DOHH2 (cell line): ENCODE results near the gene AKT2.

Experiments
- H3F3A ChIP-seq: fragments of 200-600 bp; sonication (generic), shearing (Covaris generic); 2 replicates; pipeline ENCODE4 v1.6.0; 2016; ENCODE audit warnings: antibody characterized with exemption, mild to moderate bottlenecking; ENCODE audit not compliant: control insufficient read depth, insufficient read depth
- H3K27ac ChIP-seq: fragments of 200-600 bp; sonication (generic); 2 replicates; pipeline ENCODE4 v1.5.1; 2014; ENCODE audit warnings: low read depth, mild to moderate bottlenecking, low read length, moderate library complexity
- H3K27me3 ChIP-seq: fragments of 200-600 bp; sonication (generic); 2 replicates; pipeline ENCODE4 v1.6.1; 2014; ENCODE audit warnings: mild to moderate bottlenecking, low read length, mixed read lengths; ENCODE audit not compliant: control insufficient read depth
- H3K36me3 ChIP-seq: fragments of 200-600 bp; sonication (generic); 2 replicates; pipeline ENCODE4 v1.6.1; 2014; ENCODE audit warnings: mild to moderate bottlenecking, low read length, moderate library complexity, mixed read lengths; ENCODE audit not compliant: control insufficient read depth
- H3K4me1 ChIP-seq: fragments of 200-600 bp; sonication (generic); 2 replicates; pipeline ENCODE4 v1.6.1; 2014; ENCODE audit warnings: mild to moderate bottlenecking, low read length, mixed read lengths; ENCODE audit not compliant: control insufficient read depth
- H3K4me2 ChIP-seq: fragments of 200-600 bp; sonication (generic); 2 replicates; pipeline ENCODE4 v1.6.0; 2014; ENCODE audit warnings: mild to moderate bottlenecking, low read length, moderate library complexity
- H3K4me3 ChIP-seq: fragments of 200-600 bp; sonication (generic); 2 replicates; pipeline ENCODE4 v1.5.1; 2014; ENCODE audit warnings: mild to moderate bottlenecking, low read length, mixed read lengths
- H3K79me2 ChIP-seq: fragments of 200-600 bp; sonication (generic); 2 replicates; pipeline ENCODE4 v1.6.1; 2014; ENCODE audit warnings: mild to moderate bottlenecking, low read length, mixed read lengths; ENCODE audit not compliant: control insufficient read depth
- H3K9me2 ChIP-seq: fragments of 200-600 bp; sonication (generic); replicated peaks from 2 replicates; pipeline ENCODE4 v1.6.1; 2014; ENCODE audit warnings: mild to moderate bottlenecking, low read length, mixed read lengths; ENCODE audit not compliant: control insufficient read depth
- H3K9me3 ChIP-seq: fragments of 200-600 bp; sonication (generic); 2 replicates; pipeline ENCODE4 v1.6.1; 2014; ENCODE audit warnings: antibody characterized with exemption, low read length, mixed read lengths; ENCODE audit not compliant: control insufficient read depth, insufficient read depth
- H4K20me1 ChIP-seq: fragments of 200-600 bp; sonication (generic); 2 replicates; pipeline ENCODE4 v1.6.0; 2014; ENCODE audit warnings: low read depth, mild to moderate bottlenecking, antibody characterized with exemption, low read length, moderate library complexity; ENCODE audit not compliant: control insufficient read depth, insufficient read depth
- CTCF ChIP-seq: fragments of 200-600 bp; sonication (generic); IDR thresholded peaks from one replicate; pipeline ENCODE4 v1.5.1; 2014; ENCODE audit warnings: antibody characterized with exemption, mild to moderate bottlenecking, low read depth, low read length; ENCODE audit not compliant: poor library complexity, severe bottlenecking
- EZH2phosphoT487 ChIP-seq: fragments of 200-600 bp; sonication (generic); IDR thresholded peaks from 2 replicates; pipeline ENCODE4 v1.6.1; 2017; ENCODE audit warnings: borderline replicate concordance, mild to moderate bottlenecking, antibody characterized with exemption, low read length, moderate library complexity, mixed read lengths

The AKT2 gene

GRCh38 chr19:40210889-40211288, 74.3 kb downstream of the AKT2 start:
- H3K4me3 ChIP-seq: no peak overlapping the region

DNA sequence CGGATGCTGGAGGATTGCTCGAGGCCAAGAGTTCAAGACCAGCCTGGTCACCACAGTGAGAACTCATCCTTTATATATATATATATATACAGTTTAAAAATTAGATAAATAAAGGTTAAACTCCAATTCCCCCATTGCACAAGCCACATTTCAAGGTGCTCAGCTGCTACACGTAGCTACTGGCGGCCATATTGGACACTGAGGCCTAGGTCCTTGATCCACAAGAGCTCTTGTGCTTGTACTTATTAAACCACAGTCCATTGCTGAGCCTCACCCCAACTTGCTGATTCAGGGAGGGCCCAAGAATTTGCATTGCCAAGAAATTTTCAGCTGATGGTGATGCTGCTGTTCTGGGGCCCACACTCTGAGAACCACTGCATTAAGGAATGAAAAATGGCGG, 76.5 kb downstream of the AKT2 start:
- H3K79me2 ChIP-seq: no peaks in the 10 kb centered on the region
- H3K9me2 ChIP-seq: no peaks in the 10 kb centered on the region
- H3K9me3 ChIP-seq: no peaks in the 10 kb centered on the region
- no peaks in the 10 kb centered on the region for H3K36me3 ChIP-seq
- H3K4me3 ChIP-seq: no peak overlapping the region
- H3K4me2 ChIP-seq: no peak overlapping the region
- TF ChIP-seq CTCF (no peak), EZH2phosphoT487 (no peak)
- H3F3A ChIP-seq: no peaks in the 10 kb centered on the region
- H4K20me1 ChIP-seq: no peaks in the 10 kb centered on the region
- no peak overlapping the region for H3K27ac ChIP-seq
- H3K27me3 ChIP-seq: no peaks in the 10 kb centered on the region
- no peaks in the 10 kb centered on the region for H3K4me1 ChIP-seq

More at GRCh38 chr19:40210889-40211288, 74.3 kb downstream of the AKT2 start:
- Histone ChIP-seq H3K9me3 (no peaks in the 10 kb centered on the region), H3K4me1 (no peaks in the 10 kb centered on the region), H3K27ac (no peak overlapping the region), H3K36me3 (no peaks in the 10 kb centered on the region), H4K20me1 (no peaks in the 10 kb centered on the region), H3K4me2 (no peak overlapping the region), H3K79me2 (no peaks in the 10 kb centered on the region), H3F3A (no peaks in the 10 kb centered on the region), H3K27me3 (no peaks in the 10 kb centered on the region), H3K9me2 (no peaks in the 10 kb centered on the region)
- TF ChIP-seq EZH2phosphoT487 (no peak), CTCF (no peak)

DNA sequence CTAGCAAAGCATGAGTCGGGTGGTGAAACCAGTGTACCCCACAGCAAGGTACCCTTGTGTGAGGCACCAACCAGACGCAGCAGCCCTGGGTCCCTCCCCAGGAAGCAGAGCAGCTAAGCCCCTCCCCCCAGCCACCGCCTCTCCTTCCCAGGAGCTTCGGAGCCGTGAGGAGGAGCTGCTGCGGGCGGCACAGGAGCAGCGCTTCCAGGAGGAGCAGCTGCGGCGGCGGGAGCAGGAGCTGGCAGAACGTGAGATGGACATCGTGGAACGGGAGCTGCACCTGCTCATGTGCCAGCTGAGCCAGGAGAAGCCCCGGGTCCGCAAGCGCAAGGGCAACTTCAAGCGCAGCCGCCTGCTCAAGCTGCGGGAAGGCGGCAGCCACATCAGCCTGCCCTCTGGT, 79.4 kb downstream of the AKT2 start:
- H3K4me2 ChIP-seq: no peak overlapping the region
- H3K9me3 ChIP-seq: no peaks in the 10 kb centered on the region
- no peaks in the 10 kb centered on the region for H3F3A ChIP-seq
- no peak overlapping the region for H3K27ac ChIP-seq
- no peaks in the 10 kb centered on the region for H3K9me2 ChIP-seq
- no peaks in the 10 kb centered on the region for H3K4me1 ChIP-seq
- no peaks in the 10 kb centered on the region for H4K20me1 ChIP-seq
- H3K36me3 ChIP-seq: no peaks in the 10 kb centered on the region
- TF ChIP-seq EZH2phosphoT487 (no peak), CTCF (no peak)
- H3K27me3 ChIP-seq: no peaks in the 10 kb centered on the region
- H3K4me3 ChIP-seq: no peak overlapping the region
- no peaks in the 10 kb centered on the region for H3K79me2 ChIP-seq

GRCh38 chr19:40204381-40204780, 80.8 kb downstream of the AKT2 start:
- H3K4me1 ChIP-seq: no peaks in the 10 kb centered on the region
- no peak overlapping the region for H3K27ac ChIP-seq
- no peaks in the 10 kb centered on the region for H4K20me1 ChIP-seq
- TF ChIP-seq CTCF (no peak), EZH2phosphoT487 (no peak)
- H3F3A ChIP-seq: no peaks in the 10 kb centered on the region
- no peaks in the 10 kb centered on the region for H3K9me3 ChIP-seq
- H3K9me2 ChIP-seq: no peaks in the 10 kb centered on the region
- H3K36me3 ChIP-seq: no peaks in the 10 kb centered on the region
- no peak overlapping the region for H3K4me3 ChIP-seq
- H3K79me2 ChIP-seq: no peaks in the 10 kb centered on the region
- no peak overlapping the region for H3K4me2 ChIP-seq
- no peaks in the 10 kb centered on the region for H3K27me3 ChIP-seq
